ENCODE results near the gene L2HGDH. TPM values are rescaled to one million over a fixed set of nuclear protein-coding genes. Genes with fewer than 3 reads are reported as not detected.

Gene L2HGDH
- total RNA-seq, 1 experiment from 2014 or later, result 16.9 TPM

GRCh38 chr14:50249136-50249775 lies 62.8 kb downstream of the L2HGDH start:
- intact Hi-C loops (cut with micrococcal nuclease), result no loop called here
- RAD21 ChIA-PET (ENCODE audit: low non-redundant PET in 1 of 2, low total read pairs in 2 of 2, uncharacterized antibody in 2 of 2, unreplicated experiment in 2 of 2), result no interaction called here
- no peak overlapping the region for H3K4me2 ChIP-seq (ENCODE audit: low read length)
- CTCF ChIA-PET, result no interaction called here
- H3K36me3 ChIP-seq (ENCODE audit: control insufficient read depth in 1 of 2, insufficient read depth in 2 of 2, low read length in 2 of 2), result peaks cover 0 to 2% of the 10 kb centered on the region in 2 experiments; a peak in 1 of 4 replicates
- DNase-seq (ENCODE audit: low read depth, low spot score) (no peak), ATAC-seq (no peak)
- no peak overlapping the region for H2AFZ ChIP-seq (ENCODE audit: low read depth, low read length, poor library complexity, severe bottlenecking)
- H3K4me1 ChIP-seq (ENCODE audit: control insufficient read depth in 1 of 2, insufficient read depth in 2 of 2, low read length in 2 of 2), result no peaks in the 10 kb centered on the region
- no peaks in the 10 kb centered on the region for H4K20me1 ChIP-seq (ENCODE audit: insufficient read depth)
- no peak overlapping the region for H3K4me3 ChIP-seq (replicated peaks in 1 of 2; ENCODE audit: low read depth in 1 of 2, low read length in 2 of 2)
- no peaks in the 10 kb centered on the region for H3K9me3 ChIP-seq (ENCODE audit: control insufficient read depth in 1 of 2, insufficient read depth in 1 of 2, low read depth in 1 of 2, low read length in 2 of 2)
- POLR2A ChIA-PET, result no interaction called here
- no peak overlapping the region for H3K9ac ChIP-seq (ENCODE audit: low read length)
- TF ChIP-seq, protein P1, sequence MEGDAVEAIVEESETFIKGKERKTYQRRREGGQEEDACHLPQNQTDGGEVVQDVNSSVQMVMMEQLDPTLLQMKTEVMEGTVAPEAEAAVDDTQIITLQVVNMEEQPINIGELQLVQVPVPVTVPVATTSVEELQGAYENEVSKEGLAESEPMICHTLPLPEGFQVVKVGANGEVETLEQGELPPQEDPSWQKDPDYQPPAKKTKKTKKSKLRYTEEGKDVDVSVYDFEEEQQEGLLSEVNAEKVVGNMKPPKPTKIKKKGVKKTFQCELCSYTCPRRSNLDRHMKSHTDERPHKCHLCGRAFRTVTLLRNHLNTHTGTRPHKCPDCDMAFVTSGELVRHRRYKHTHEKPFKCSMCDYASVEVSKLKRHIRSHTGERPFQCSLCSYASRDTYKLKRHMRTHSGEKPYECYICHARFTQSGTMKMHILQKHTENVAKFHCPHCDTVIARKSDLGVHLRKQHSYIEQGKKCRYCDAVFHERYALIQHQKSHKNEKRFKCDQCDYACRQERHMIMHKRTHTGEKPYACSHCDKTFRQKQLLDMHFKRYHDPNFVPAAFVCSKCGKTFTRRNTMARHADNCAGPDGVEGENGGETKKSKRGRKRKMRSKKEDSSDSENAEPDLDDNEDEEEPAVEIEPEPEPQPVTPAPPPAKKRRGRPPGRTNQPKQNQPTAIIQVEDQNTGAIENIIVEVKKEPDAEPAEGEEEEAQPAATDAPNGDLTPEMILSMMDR (IDR thresholded peaks at IDR 0.05 in 2 of 3, conservative IDR thresholded peaks at IDR 0.05 in 1 of 3; ENCODE audit: borderline replicate concordance in 1 of 3, insufficient read depth in 1 of 3, low read depth in 2 of 3, low read length in 2 of 3), result no peak
- TF ChIP-seq MAX (IDR thresholded peaks at IDR 0.05) (no peak), RAD21 (IDR thresholded peaks at IDR 0.05; ENCODE audit: low read depth) (no peak), JUND (IDR thresholded peaks at IDR 0.05) (no peak), ZFX (IDR thresholded peaks at IDR 0.05) (no peak), SIN3A (IDR thresholded peaks at IDR 0.05; ENCODE audit: low read depth) (no peak), ELF1 (IDR thresholded peaks at IDR 0.05; ENCODE audit: borderline replicate concordance, low read depth) (no peak), ATF3 (IDR thresholded peaks at IDR 0.05) (no peak), FOSL1 (IDR thresholded peaks at IDR 0.05; ENCODE audit: low read depth) (no peak), EZH2 (IDR thresholded peaks at IDR 0.05) (no peak), YY1 (IDR thresholded peaks at IDR 0.05; ENCODE audit: extremely low read depth, insufficient replicate concordance, low read depth, low read length) (no peak), CBX3 (IDR thresholded peaks at IDR 0.05; ENCODE audit: low read depth) (no peak), TCF7L2 (IDR thresholded peaks at IDR 0.05; ENCODE audit: borderline replicate concordance, extremely low read depth, insufficient read depth, insufficient read length) (no peak), EGR1 (IDR thresholded peaks at IDR 0.05; ENCODE audit: low read depth) (no peak)
- TF ChIP-seq, protein P2, sequence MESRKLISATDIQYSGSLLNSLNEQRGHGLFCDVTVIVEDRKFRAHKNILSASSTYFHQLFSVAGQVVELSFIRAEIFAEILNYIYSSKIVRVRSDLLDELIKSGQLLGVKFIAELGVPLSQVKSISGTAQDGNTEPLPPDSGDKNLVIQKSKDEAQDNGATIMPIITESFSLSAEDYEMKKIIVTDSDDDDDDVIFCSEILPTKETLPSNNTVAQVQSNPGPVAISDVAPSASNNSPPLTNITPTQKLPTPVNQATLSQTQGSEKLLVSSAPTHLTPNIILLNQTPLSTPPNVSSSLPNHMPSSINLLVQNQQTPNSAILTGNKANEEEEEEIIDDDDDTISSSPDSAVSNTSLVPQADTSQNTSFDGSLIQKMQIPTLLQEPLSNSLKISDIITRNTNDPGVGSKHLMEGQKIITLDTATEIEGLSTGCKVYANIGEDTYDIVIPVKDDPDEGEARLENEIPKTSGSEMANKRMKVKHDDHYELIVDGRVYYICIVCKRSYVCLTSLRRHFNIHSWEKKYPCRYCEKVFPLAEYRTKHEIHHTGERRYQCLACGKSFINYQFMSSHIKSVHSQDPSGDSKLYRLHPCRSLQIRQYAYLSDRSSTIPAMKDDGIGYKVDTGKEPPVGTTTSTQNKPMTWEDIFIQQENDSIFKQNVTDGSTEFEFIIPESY (IDR thresholded peaks at IDR 0.05; ENCODE audit: extremely low read depth, insufficient replicate concordance, low read length), result no peak
- TF ChIP-seq, protein P3, sequence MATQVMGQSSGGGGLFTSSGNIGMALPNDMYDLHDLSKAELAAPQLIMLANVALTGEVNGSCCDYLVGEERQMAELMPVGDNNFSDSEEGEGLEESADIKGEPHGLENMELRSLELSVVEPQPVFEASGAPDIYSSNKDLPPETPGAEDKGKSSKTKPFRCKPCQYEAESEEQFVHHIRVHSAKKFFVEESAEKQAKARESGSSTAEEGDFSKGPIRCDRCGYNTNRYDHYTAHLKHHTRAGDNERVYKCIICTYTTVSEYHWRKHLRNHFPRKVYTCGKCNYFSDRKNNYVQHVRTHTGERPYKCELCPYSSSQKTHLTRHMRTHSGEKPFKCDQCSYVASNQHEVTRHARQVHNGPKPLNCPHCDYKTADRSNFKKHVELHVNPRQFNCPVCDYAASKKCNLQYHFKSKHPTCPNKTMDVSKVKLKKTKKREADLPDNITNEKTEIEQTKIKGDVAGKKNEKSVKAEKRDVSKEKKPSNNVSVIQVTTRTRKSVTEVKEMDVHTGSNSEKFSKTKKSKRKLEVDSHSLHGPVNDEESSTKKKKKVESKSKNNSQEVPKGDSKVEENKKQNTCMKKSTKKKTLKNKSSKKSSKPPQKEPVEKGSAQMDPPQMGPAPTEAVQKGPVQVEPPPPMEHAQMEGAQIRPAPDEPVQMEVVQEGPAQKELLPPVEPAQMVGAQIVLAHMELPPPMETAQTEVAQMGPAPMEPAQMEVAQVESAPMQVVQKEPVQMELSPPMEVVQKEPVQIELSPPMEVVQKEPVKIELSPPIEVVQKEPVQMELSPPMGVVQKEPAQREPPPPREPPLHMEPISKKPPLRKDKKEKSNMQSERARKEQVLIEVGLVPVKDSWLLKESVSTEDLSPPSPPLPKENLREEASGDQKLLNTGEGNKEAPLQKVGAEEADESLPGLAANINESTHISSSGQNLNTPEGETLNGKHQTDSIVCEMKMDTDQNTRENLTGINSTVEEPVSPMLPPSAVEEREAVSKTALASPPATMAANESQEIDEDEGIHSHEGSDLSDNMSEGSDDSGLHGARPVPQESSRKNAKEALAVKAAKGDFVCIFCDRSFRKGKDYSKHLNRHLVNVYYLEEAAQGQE (IDR thresholded peaks at IDR 0.05; ENCODE audit: low read depth), result no peak
- H3K9me2 ChIP-seq (ENCODE audit: insufficient read depth), result no peaks in the 10 kb centered on the region
- no TSS peak for BruUV-seq (replicated peaks)
- H3K79me2 ChIP-seq (ENCODE audit: insufficient read depth, low read length), result no peaks in the 10 kb centered on the region
- H3K27me3 ChIP-seq (ENCODE audit: insufficient read depth, low read length), result no peaks in the 10 kb centered on the region
- no peak overlapping the region for H3K27ac ChIP-seq (ENCODE audit: low read depth, low read length)

All from HCT116 (cell line).